H9 (cell line): Measurements from ENCODE around the gene CPNE5. TPM values are rescaled to one million over a fixed set of nuclear protein-coding genes. Genes with fewer than 3 reads are reported as not detected.
A peak's percentile ranks its signal among the peaks of the same experiment; 100 is the strongest.

Experiments
- DNase-seq: peaks from one replicate; pipeline ENCODE4 v3.0.0-alpha.2; 2017
- H2AFZ ChIP-seq: one replicate; pipeline ENCODE4 v1.6.1; 2013; ENCODE audit warnings: mild to moderate bottlenecking, low read length, control low read depth, moderate library complexity
- H2AK5ac ChIP-seq: 2 replicates; pipeline ENCODE4 v1.6.1; 2013; ENCODE audit warnings: low read length, control low read depth, mixed read lengths; ENCODE audit not compliant: insufficient read length
- H2BK120ac ChIP-seq: one replicate; pipeline ENCODE4 v1.6.1; 2013; ENCODE audit warnings: low read depth, mild to moderate bottlenecking, low read length, control low read depth, inconsistent platforms; ENCODE audit not compliant: poor library complexity, severe bottlenecking
- H2BK12ac ChIP-seq: 2 replicates; pipeline ENCODE4 v1.6.1; 2013; ENCODE audit warnings: low read length, control low read depth, mixed read lengths, low read depth; ENCODE audit not compliant: insufficient read length
- H2BK15ac ChIP-seq: 2 replicates; pipeline ENCODE4 v1.6.1; 2013; ENCODE audit warnings: low read depth, low read length, control low read depth
- H2BK20ac ChIP-seq: one replicate; pipeline ENCODE4 v1.6.1; 2013; ENCODE audit warnings: low read depth, mild to moderate bottlenecking, low read length, control low read depth, inconsistent platforms; ENCODE audit not compliant: poor library complexity, severe bottlenecking
- H2BK5ac ChIP-seq: 2 replicates; pipeline ENCODE4 v1.6.1; 2013; ENCODE audit warnings: low read length, control low read depth, mixed read lengths; ENCODE audit not compliant: insufficient read length
- H3K14ac ChIP-seq: 2 replicates; pipeline ENCODE4 v1.6.1; 2013; ENCODE audit warnings: low read length, control low read depth; ENCODE audit not compliant: insufficient read depth
- H3K18ac ChIP-seq: 2 replicates; pipeline ENCODE4 v1.6.1; 2013; ENCODE audit warnings: low read depth, mild to moderate bottlenecking, mixed read lengths, low read length, control low read depth; ENCODE audit not compliant: insufficient read length
- H3K23ac ChIP-seq: 2 replicates; pipeline ENCODE4 v1.6.1; 2013; ENCODE audit warnings: low read length, control low read depth, mixed read lengths, low read depth; ENCODE audit not compliant: insufficient read length
- H3K23me2 ChIP-seq: 2 replicates; pipeline ENCODE4 v1.6.1; 2013; ENCODE audit warnings: low read depth, mild to moderate bottlenecking, mixed read lengths, low read length, control low read depth; ENCODE audit not compliant: insufficient read length, poor library complexity, severe bottlenecking
- H3K27ac ChIP-seq: 2 replicates; pipeline ENCODE4 v1.5.1; 2013; ENCODE audit warnings: low read length, control low read depth, mixed read lengths, low read depth; ENCODE audit not compliant: insufficient read length
- H3K27me3 ChIP-seq: 2 replicates; pipeline ENCODE4 v1.6.1; 2013; ENCODE audit warnings: low read length, control low read depth, inconsistent platforms; ENCODE audit not compliant: insufficient read depth
- H3K4ac ChIP-seq: 2 replicates; pipeline ENCODE4 v1.6.1; 2013; ENCODE audit warnings: low read depth, mild to moderate bottlenecking, control low read depth, inconsistent platforms, low read length, moderate library complexity
- H3K4me1 ChIP-seq: 2 replicates; pipeline ENCODE4 v1.6.1; 2013; ENCODE audit warnings: low read length, control low read depth, inconsistent platforms; ENCODE audit not compliant: insufficient read depth
- H3K4me2 ChIP-seq: 2 replicates; pipeline ENCODE4 v1.6.1; 2013; ENCODE audit warnings: low read length, control low read depth, mixed read lengths; ENCODE audit not compliant: insufficient read length, insufficient read depth
- H3K56ac ChIP-seq: 2 replicates; pipeline ENCODE4 v1.6.1; 2013; ENCODE audit warnings: low read depth, mild to moderate bottlenecking, mixed read lengths, low read length, control low read depth; ENCODE audit not compliant: insufficient read length
- H3K79me1 ChIP-seq: 2 replicates; pipeline ENCODE4 v1.6.1; 2013; ENCODE audit warnings: low read depth, mild to moderate bottlenecking, moderate library complexity, low read length, control low read depth, inconsistent platforms; ENCODE audit not compliant: insufficient read depth, poor library complexity, severe bottlenecking
- H3K79me2 ChIP-seq: 2 replicates; pipeline ENCODE4 v1.6.1; 2013; ENCODE audit warnings: low read length, control low read depth, inconsistent platforms; ENCODE audit not compliant: insufficient read depth
- H3K9ac ChIP-seq: 2 replicates; pipeline ENCODE4 v1.6.1; 2013; ENCODE audit warnings: low read length, control low read depth, mixed read lengths; ENCODE audit not compliant: insufficient read length; ENCODE audit errors: extremely low read depth
- H3K9me3 ChIP-seq: one replicate; pipeline ENCODE4 v1.6.1; 2013; ENCODE audit warnings: low read depth, low read length, inconsistent platforms; ENCODE audit not compliant: control insufficient read depth
- H3T11ph ChIP-seq: one replicate; pipeline ENCODE4 v1.6.1; 2013; ENCODE audit warnings: mild to moderate bottlenecking, low read length, control low read depth, inconsistent platforms
- H4K20me1 ChIP-seq: one replicate; pipeline ENCODE4 v1.6.1; 2013; ENCODE audit not compliant: control insufficient read depth, insufficient read length, insufficient read depth
- H4K5ac ChIP-seq: 2 replicates; pipeline ENCODE4 v1.6.1; 2013; ENCODE audit warnings: low read depth, mild to moderate bottlenecking, mixed read lengths, low read length, control low read depth; ENCODE audit not compliant: insufficient read length
- H4K8ac ChIP-seq: replicated peaks from 2 replicates; pipeline ENCODE4 v1.6.1; 2013; ENCODE audit warnings: low read length, control low read depth, mixed read lengths, low read depth; ENCODE audit not compliant: insufficient read length
- H4K91ac ChIP-seq: 2 replicates; pipeline ENCODE4 v1.6.1; 2013; ENCODE audit warnings: low read depth, mild to moderate bottlenecking, moderate library complexity, mixed read lengths, low read length, control low read depth; ENCODE audit not compliant: insufficient read length
- H3K27ac Mint-ChIP-seq, 3 experiments: 2 replicates in 2 of 3; 3 replicates in 1 of 3; pipeline ENCODE4 v1.8.0; 2020 to 2021; ENCODE audit warnings: mixed read lengths in 3 of 3, mild to moderate bottlenecking in 1 of 3, moderate library complexity in 1 of 3
- H3K27me3 Mint-ChIP-seq: 2 replicates; pipeline ENCODE4 v1.8.0; 2021; ENCODE audit warnings: low read depth, mild to moderate bottlenecking, moderate library complexity, mixed read lengths
- H3K36me3 Mint-ChIP-seq, 3 experiments: 2 replicates in 2 of 3; 3 replicates in 1 of 3; pipeline ENCODE4 v1.8.0; 2020 to 2021; ENCODE audit warnings: low read depth in 3 of 3, mixed read lengths in 3 of 3; ENCODE audit not compliant: insufficient read depth in 1 of 3
- H3K4me1 Mint-ChIP-seq, 2 experiments: 2 replicates each; pipeline ENCODE4 v1.8.0; 2020; ENCODE audit warnings: mixed read lengths in 2 of 2
- H3K4me3 Mint-ChIP-seq, 2 experiments: 2 replicates in 1 of 2; 3 replicates in 1 of 2; pipeline ENCODE4 v1.8.0; 2020 to 2021; ENCODE audit warnings: mild to moderate bottlenecking in 2 of 2, mixed read lengths in 2 of 2, moderate library complexity in 1 of 2
- H3K9me3 Mint-ChIP-seq, 2 experiments: 2 replicates in 1 of 2; 3 replicates in 1 of 2; pipeline ENCODE4 v1.8.0; 2020; ENCODE audit warnings: mild to moderate bottlenecking in 2 of 2, mixed read lengths in 2 of 2, moderate library complexity in 1 of 2
- CTCF ChIP-seq: fragments of 200-600 bp; sonication (generic); conservative IDR thresholded peaks from 3 replicates; pipeline ENCODE4 v1.8.0; 2021; ENCODE audit warnings: antibody characterized with exemption, mild to moderate bottlenecking
- WGBS: extraction: QIAGEN DNeasy Blood & Tissue Kit; methylation state at CpG from one replicate; pipeline ENCODE4 v1.1.7; 2013; ENCODE audit warnings: missing lambda C conversion rate, low lambda C conversion rate, mixed read lengths; ENCODE audit not compliant: insufficient read length; ENCODE audit errors: extremely low coverage; 5-methylcytosine and 5-hydroxymethylcytosine counted together
- total RNA-seq: library from RNA; stranded (reverse); gene quantifications from 2 replicates; pipeline ENCODE4 v1.2.1, GENCODE V29; 2021

Gene CPNE5
- total RNA-seq, 1 experiment from 2014 or later: 0.52 TPM

DNA sequence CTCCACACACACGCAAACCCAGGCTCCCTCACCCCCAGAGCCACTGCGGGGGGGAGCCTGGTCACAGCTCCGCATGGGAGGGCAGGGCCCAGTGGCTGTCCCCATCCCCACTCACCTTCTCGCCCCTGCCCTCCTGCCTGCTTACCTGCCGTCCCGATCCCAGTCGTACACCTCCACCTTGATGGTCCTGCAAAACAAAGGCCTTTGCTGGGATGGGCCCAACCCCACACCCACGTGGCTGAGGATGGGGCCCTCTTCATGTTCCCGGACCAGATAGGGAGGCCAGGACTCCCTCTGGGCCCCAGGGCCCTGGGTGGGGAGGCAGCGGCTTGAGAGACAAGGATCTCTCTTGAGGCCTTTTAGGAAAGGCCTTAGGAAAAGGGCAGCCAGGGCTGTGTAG lies 74.1 kb downstream of the CPNE5 start:
- Histone ChIP-seq H4K91ac (no peak overlapping the region), H3K4me1 (no peaks in the 10 kb centered on the region), H2BK20ac (no peak overlapping the region), H3K4me2 (no peak overlapping the region), H2AK5ac (no peak overlapping the region), H3K23ac (no peak overlapping the region), H3K18ac (no peak overlapping the region), H2BK15ac (no peak overlapping the region; the same call in 1 of the 2 replicates), H3K56ac (no peak overlapping the region), H2BK120ac (no peak overlapping the region), H3K14ac (no peak overlapping the region; the same call in 1 of the 2 replicates), H4K20me1 (no peaks in the 10 kb centered on the region), H3K4ac (no peak overlapping the region), H3K79me1 (no peaks in the 10 kb centered on the region), H3K9ac (no peak overlapping the region), H2BK5ac (no peak overlapping the region), H3T11ph (no peak overlapping the region), H3K23me2 (no peaks in the 10 kb centered on the region), H2BK12ac (no peak overlapping the region), H3K79me2 (no peaks in the 10 kb centered on the region), H4K8ac (no peak overlapping the region), H2AFZ (no peak overlapping the region), H3K27me3 (no peaks in the 10 kb centered on the region), H3K9me3 (no peaks in the 10 kb centered on the region), H4K5ac (no peak overlapping the region), H3K27ac (no peak overlapping the region)
- Mint-ChIP-seq H3K9me3 (no peaks in the 10 kb centered on the region), H3K4me3 (no peak overlapping the region), H3K27me3 (peaks cover 2% of the 10 kb centered on the region), H3K4me1 (peaks cover 15 to 40% of the 10 kb centered on the region in 2 experiments), H3K36me3 (no peaks in the 10 kb centered on the region), H3K27ac (0 out of 7 replicates have a peak overlapping the region, but pooled peaks of 1 of the 3 experiments have one; percentile 35)
- no CpG with 5 or more reads among the region's 10 CpGs for WGBS
- no peak for TF ChIP-seq CTCF
- no peak for DNase-seq
